Type B pancreatic cell (in vitro differentiated cells): ENCODE data around the gene GRID2. TPM values are rescaled to one million over a fixed set of nuclear protein-coding genes. Genes with fewer than 3 reads are reported as not detected.
A peak's percentile ranks its signal among the peaks of the same experiment; 100 is the strongest.

Experiments
- DNase-seq: peaks from one replicate; pipeline ENCODE4 v3.0.0; 2021; ENCODE audit warnings: mixed read lengths; ENCODE audit not compliant: unreplicated experiment; ENCODE audit errors: extremely low spot score
- H3K27ac Mint-ChIP-seq: 2 replicates; pipeline ENCODE4 v1.8.0; 2021; ENCODE audit warnings: mild to moderate bottlenecking, mixed read lengths
- H3K27me3 Mint-ChIP-seq: 2 replicates; pipeline ENCODE4 v1.8.0; 2021; ENCODE audit warnings: mixed read lengths
- H3K36me3 Mint-ChIP-seq: 2 replicates; pipeline ENCODE4 v1.8.0; 2021; ENCODE audit warnings: mixed read lengths
- H3K4me1 Mint-ChIP-seq: one replicate; pipeline ENCODE4 v1.8.0; 2021; ENCODE audit warnings: mixed read lengths; ENCODE audit not compliant: unreplicated experiment
- H3K4me3 Mint-ChIP-seq: 2 replicates; pipeline ENCODE4 v1.8.0; 2021; ENCODE audit warnings: mild to moderate bottlenecking, mixed read lengths
- H3K9me3 Mint-ChIP-seq: 2 replicates; pipeline ENCODE4 v1.8.0; 2021; ENCODE audit warnings: mixed read lengths
- total RNA-seq: library from RNA; stranded (reverse); gene quantifications from 2 replicates; pipeline ENCODE4 v1.2.1, GENCODE V29; 2021; ENCODE audit warnings: low replicate concordance
- TF ChIP-seq, protein P1 (sequence below): fragments of 200-600 bp; sonication (generic); conservative IDR thresholded peaks from 2 replicates; pipeline ENCODE4 v1.5.0; 2021; ENCODE audit warnings: antibody characterized with exemption, mild to moderate bottlenecking

GRID2 gene
- total RNA-seq, 1 donor from 2014 or later = 1.7 TPM

DNA sequence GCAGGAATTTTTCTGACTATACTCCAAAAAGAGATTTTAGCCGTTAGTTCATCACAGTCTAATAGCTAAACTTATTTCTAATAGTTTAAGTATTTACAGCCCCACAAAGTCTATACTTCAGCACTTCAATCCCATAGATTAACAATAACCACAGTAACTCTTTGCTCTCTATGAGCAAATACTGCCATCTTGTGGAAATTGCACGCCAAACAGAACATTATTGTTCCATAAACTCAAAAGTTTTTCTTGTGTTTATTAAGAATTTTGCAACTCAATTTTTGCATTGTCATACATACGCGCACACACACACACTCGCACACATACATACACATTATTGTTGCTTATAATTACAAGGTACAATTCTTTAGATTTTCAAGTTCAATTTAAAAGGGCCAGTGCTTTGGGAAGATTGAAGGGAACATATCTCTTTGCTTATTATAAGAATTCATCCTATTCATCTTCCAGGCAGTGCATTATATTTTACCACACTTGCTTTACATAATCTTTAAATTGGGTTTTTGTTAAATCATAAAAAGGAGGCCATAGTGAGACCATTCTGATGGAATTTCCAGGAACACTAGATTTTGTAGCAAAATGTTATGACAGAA lies 1461.0 kb downstream of the GRID2 start:
- H3K27me3 Mint-ChIP-seq = peaks cover 15% of the 10 kb centered on the region

DNA sequence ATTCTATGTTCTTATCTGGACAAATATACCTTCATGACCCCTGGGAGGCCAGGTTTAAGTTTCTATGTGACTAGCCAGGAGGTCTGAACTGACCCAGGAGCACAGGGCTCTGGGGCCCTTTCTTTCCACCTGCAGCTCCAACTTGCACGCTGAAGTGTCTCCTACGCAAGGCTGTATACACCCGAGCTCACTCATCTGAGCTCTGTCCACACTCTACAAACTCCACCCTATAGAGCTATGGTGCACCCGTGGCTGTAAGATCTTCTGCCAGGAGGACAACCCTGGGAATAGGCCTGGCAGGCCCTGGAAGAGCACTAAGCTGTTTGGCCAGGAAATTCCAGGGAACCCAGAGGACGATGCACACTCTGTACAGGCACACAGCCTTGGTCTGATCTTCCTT lies 1464.2 kb downstream of the GRID2 start:
- no peaks in the 10 kb centered on the region for H3K9me3 Mint-ChIP-seq
- H3K27me3 Mint-ChIP-seq = peaks cover 12% of the 10 kb centered on the region
- H3K4me1 Mint-ChIP-seq = peaks cover 18% of the 10 kb centered on the region
- H3K27ac Mint-ChIP-seq = no peak overlapping the region
- DNase-seq = no peak
- H3K4me3 Mint-ChIP-seq = no peak overlapping the region
- no peaks in the 10 kb centered on the region for H3K36me3 Mint-ChIP-seq
- TF ChIP-seq, protein P1, sequence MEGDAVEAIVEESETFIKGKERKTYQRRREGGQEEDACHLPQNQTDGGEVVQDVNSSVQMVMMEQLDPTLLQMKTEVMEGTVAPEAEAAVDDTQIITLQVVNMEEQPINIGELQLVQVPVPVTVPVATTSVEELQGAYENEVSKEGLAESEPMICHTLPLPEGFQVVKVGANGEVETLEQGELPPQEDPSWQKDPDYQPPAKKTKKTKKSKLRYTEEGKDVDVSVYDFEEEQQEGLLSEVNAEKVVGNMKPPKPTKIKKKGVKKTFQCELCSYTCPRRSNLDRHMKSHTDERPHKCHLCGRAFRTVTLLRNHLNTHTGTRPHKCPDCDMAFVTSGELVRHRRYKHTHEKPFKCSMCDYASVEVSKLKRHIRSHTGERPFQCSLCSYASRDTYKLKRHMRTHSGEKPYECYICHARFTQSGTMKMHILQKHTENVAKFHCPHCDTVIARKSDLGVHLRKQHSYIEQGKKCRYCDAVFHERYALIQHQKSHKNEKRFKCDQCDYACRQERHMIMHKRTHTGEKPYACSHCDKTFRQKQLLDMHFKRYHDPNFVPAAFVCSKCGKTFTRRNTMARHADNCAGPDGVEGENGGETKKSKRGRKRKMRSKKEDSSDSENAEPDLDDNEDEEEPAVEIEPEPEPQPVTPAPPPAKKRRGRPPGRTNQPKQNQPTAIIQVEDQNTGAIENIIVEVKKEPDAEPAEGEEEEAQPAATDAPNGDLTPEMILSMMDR = no peak

More for the DNA sequence above, 1461.0 kb downstream of the GRID2 start:
- H3K4me1 Mint-ChIP-seq = peaks cover 18% of the 10 kb centered on the region
- DNase-seq = no peak
- no peak overlapping the region for H3K27ac Mint-ChIP-seq
- no peak overlapping the region for H3K4me3 Mint-ChIP-seq
- no peaks in the 10 kb centered on the region for H3K36me3 Mint-ChIP-seq
- TF ChIP-seq, protein P1 = peak; percentile 91
- no peaks in the 10 kb centered on the region for H3K9me3 Mint-ChIP-seq

DNA sequence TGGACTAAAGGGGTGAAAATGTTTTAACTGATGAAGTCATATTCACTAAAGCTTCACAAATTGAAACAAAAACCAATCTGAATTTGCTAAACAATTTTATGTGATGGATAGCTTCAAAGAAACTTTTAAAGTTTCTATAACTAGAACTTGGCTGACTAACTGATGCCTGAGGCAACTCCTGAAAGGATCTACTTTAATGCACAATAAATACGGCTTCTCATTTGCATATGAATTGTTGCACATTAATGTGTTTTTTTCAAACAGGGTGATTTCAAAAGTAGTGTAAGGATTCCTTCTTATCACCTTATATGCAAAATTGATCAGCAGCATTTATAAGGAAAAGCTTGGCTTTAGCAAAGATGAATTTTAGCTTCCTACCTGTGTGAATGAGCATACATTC lies 1466.4 kb downstream of the GRID2 start:
- TF ChIP-seq, protein P1 = no peak
- no peak overlapping the region for H3K4me3 Mint-ChIP-seq
- no peak overlapping the region for H3K27ac Mint-ChIP-seq
- peaks cover 7% of the 10 kb centered on the region for H3K27me3 Mint-ChIP-seq
- peaks cover 11% of the 10 kb centered on the region for H3K4me1 Mint-ChIP-seq
- no peak for DNase-seq
- no peaks in the 10 kb centered on the region for H3K9me3 Mint-ChIP-seq
- no peaks in the 10 kb centered on the region for H3K36me3 Mint-ChIP-seq

DNA sequence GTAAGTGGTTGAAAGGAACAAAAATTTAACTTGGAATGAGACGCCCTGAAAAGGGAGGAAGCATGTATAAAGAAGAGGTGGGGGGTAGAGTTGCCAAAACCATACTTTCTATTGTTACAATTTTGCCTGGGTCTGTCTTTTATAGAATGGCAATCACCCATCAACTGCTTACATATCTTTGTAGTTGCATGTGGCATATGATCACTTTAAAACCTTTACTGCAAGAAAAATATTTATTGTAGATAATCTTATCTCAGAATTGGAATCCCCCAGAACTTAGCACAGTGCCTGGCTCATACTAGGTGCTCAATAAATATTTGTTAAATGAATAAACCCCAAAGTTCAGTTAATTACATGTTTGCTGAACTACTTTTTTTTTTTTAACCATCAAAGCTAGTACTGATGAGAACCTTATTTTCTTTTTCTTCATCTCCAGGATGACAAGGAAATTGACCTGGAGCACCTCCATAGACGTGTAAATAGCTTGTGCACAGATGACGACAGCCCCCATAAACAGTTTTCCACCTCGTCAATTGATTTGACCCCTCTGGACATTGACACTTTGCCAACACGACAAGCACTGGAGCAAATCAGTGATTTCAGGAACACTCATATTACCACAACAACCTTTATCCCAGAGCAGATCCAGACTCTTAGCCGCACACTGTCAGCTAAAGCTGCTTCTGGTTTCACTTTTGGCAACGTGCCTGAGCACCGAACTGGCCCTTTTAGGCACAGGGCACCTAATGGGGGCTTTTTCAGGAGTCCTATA lies 1468.1 kb downstream of the GRID2 start:
- Mint-ChIP-seq H3K9me3 (no peaks in the 10 kb centered on the region), H3K4me1 (peaks cover 11% of the 10 kb centered on the region), H3K27me3 (peaks cover 4% of the 10 kb centered on the region), H3K36me3 (no peaks in the 10 kb centered on the region), H3K4me3 (no peak overlapping the region), H3K27ac (no peak overlapping the region)
- DNase-seq = no peak
- TF ChIP-seq, protein P1 = no peak

DNA sequence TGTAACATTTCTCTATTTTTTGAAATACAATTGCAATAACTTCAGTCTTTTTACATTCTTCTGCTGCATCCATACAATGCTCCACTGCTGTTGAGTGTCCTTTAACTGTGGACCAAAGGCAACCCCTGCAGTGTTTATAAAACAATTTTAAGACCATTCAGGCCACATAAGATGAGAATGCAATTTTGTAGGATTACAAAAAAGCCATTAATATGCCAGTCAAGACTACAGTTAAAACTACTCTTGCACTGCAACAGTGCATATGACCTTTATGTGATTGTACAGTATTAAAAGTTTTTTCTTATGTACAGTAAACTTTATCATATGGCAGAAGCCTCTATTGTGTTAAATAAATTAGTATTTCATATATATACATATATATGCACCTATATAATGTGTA lies 1469.1 kb downstream of the GRID2 start:
- Mint-ChIP-seq H3K27me3 (peaks cover 4% of the 10 kb centered on the region), H3K36me3 (no peaks in the 10 kb centered on the region), H3K27ac (no peak overlapping the region), H3K4me3 (no peak overlapping the region), H3K4me1 (peaks cover 11% of the 10 kb centered on the region), H3K9me3 (no peaks in the 10 kb centered on the region)
- no peak for DNase-seq
- TF ChIP-seq, protein P1 = no peak
